Hepatic stellate cell (primary cell): Measurements from ENCODE around the gene RAB6B.

Experiments used
- DNase-seq: peaks from one replicate; pipeline ENCODE4 v3.0.0; 2011; ENCODE audit warnings: low spot score

Gene RAB6B

GRCh38 chr3:133880886-133881455 lies 14.7 kb downstream of the RAB6B start:
- no peak for DNase-seq

GRCh38 chr3:133880287-133880686 lies 15.4 kb downstream of the RAB6B start:
- no peak for DNase-seq

- DNase-seq: no peak
Observed at GRCh38 chr3:133878518-133878917, 17.2 kb downstream of the RAB6B start.

- DNase-seq: no peak
Observed at GRCh38 chr3:133877221-133877620, 18.5 kb downstream of the RAB6B start.

GRCh38 chr3:133874761-133875438 lies 20.8 kb downstream of the RAB6B start:
- no peak for DNase-seq

GRCh38 chr3:133874344-133874743 lies 21.3 kb downstream of the RAB6B start:
- DNase-seq: no peak

GRCh38 chr3:133872781-133873180 lies 22.9 kb downstream of the RAB6B start:
- DNase-seq: no peak

- no peak for DNase-seq
Observed at GRCh38 chr3:133872161-133872560, 23.5 kb downstream of the RAB6B start.

- no peak for DNase-seq
Observed at GRCh38 chr3:133871368-133872090, 24.2 kb downstream of the RAB6B start.

GRCh38 chr3:133870822-133871221 lies 24.9 kb downstream of the RAB6B start:
- no peak for DNase-seq

- no peak for DNase-seq
Observed at GRCh38 chr3:133869586-133869985, 26.1 kb downstream of the RAB6B start.

- DNase-seq: no peak
Observed at GRCh38 chr3:133868758-133869475, 26.8 kb downstream of the RAB6B start.

GRCh38 chr3:133868186-133868585 lies 27.5 kb downstream of the RAB6B start:
- DNase-seq: no peak

- no peak for DNase-seq
Observed at GRCh38 chr3:133866141-133866540, 29.5 kb downstream of the RAB6B start.

- no peak for DNase-seq
Observed at GRCh38 chr3:133865136-133865855, 30.4 kb downstream of the RAB6B start.

- no peak for DNase-seq
Observed at GRCh38 chr3:133864616-133865015, 31.1 kb downstream of the RAB6B start.

- DNase-seq: no peak
Observed at GRCh38 chr3:133863911-133864310, 31.8 kb downstream of the RAB6B start.

- DNase-seq: no peak
Observed at GRCh38 chr3:133862161-133862560, 33.5 kb downstream of the RAB6B start.

- no peak for DNase-seq
Observed at GRCh38 chr3:133860519-133860918, 35.2 kb downstream of the RAB6B start.

GRCh38 chr3:133859381-133860234 lies 36.1 kb downstream of the RAB6B start:
- DNase-seq: no peak

GRCh38 chr3:133857767-133858166 lies 37.9 kb downstream of the RAB6B start:
- DNase-seq: no peak
